DMS153 treated with DMSO at 0.1 percent for 48 hours (cell line): ENCODE results near the gene IFITM10.

Experiments
- DNase-seq: peaks from one replicate; lab custom pipeline; 2025; ENCODE audit not compliant: unreplicated experiment; lab: John Stamatoyannopoulos, UW

IFITM10 gene

GRCh38 chr11:1742371-1742770 is 8.0 kb downstream of the IFITM10 start:
- DNase-seq: no peak

GRCh38 chr11:1741741-1742140 is 8.7 kb downstream of the IFITM10 start:
- DNase-seq: no peak

GRCh38 chr11:1740786-1741530 is 9.4 kb downstream of the IFITM10 start:
- DNase-seq: no peak

- DNase-seq: no peak
These were observed 10.8 kb downstream of the IFITM10 start for GRCh38 chr11:1739576-1739975.

- DNase-seq: no peak
These were observed 12.0 kb downstream of the IFITM10 start for GRCh38 chr11:1738380-1738779.

GRCh38 chr11:1737080-1737757 is 13.2 kb downstream of the IFITM10 start:
- DNase-seq: no peak

- DNase-seq: no peak
These were observed 13.9 kb downstream of the IFITM10 start for GRCh38 chr11:1736447-1736992.

- DNase-seq: no peak
These were observed 15.1 kb downstream of the IFITM10 start for GRCh38 chr11:1735271-1735670.

GRCh38 chr11:1734641-1735081 is 15.7 kb downstream of the IFITM10 start:
- DNase-seq: no peak

GRCh38 chr11:1733716-1734640 is 16.4 kb downstream of the IFITM10 start:
- DNase-seq: no peak

GRCh38 chr11:1733009-1733715 is 17.2 kb downstream of the IFITM10 start:
- DNase-seq: no peak

- no peak for DNase-seq
These were observed 17.9 kb downstream of the IFITM10 start for GRCh38 chr11:1732418-1733008.

GRCh38 chr11:1731451-1732059 is 18.8 kb downstream of the IFITM10 start:
- no peak for DNase-seq

GRCh38 chr11:1730059-1730629 is 20.3 kb downstream of the IFITM10 start:
- DNase-seq: no peak

GRCh38 chr11:1729692-1730011 is 20.7 kb downstream of the IFITM10 start:
- no peak for DNase-seq

GRCh38 chr11:1728931-1729691 is 21.3 kb downstream of the IFITM10 start:
- DNase-seq: no peak

GRCh38 chr11:1728301-1728700 is 22.1 kb downstream of the IFITM10 start:
- DNase-seq: no peak

GRCh38 chr11:1727861-1728260 is 22.5 kb downstream of the IFITM10 start:
- DNase-seq: no peak
